ENCODE results near the gene TDRD7.

TDRD7 gene

GRCh38 chr9:97387504-97387886 is 24.4 kb upstream of the TDRD7 start:
- DNase-seq: no peak

GRCh38 chr9:97387936-97388684 is 23.8 kb upstream of the TDRD7 start:
- no peak for DNase-seq

GRCh38 chr9:97388721-97389238 is 23.1 kb upstream of the TDRD7 start:
- DNase-seq: no peak

- no peak for DNase-seq
These were observed 22.6 kb upstream of the TDRD7 start for GRCh38 chr9:97389249-97389648.

GRCh38 chr9:97390791-97391406 is 21.0 kb upstream of the TDRD7 start:
- no peak for DNase-seq

- no peak for DNase-seq
These were observed 17.0 kb upstream of the TDRD7 start for GRCh38 chr9:97394881-97395280.

GRCh38 chr9:97395745-97396144 is 16.2 kb upstream of the TDRD7 start:
- no peak for DNase-seq

GRCh38 chr9:97396256-97396655 is 15.6 kb upstream of the TDRD7 start:
- no peak for DNase-seq

GRCh38 chr9:97397220-97397619 is 14.7 kb upstream of the TDRD7 start:
- DNase-seq: no peak

GRCh38 chr9:97398999-97399758 is 12.7 kb upstream of the TDRD7 start:
- no peak for DNase-seq

- DNase-seq: no peak
These were observed 8.1 kb upstream of the TDRD7 start for GRCh38 chr9:97403746-97404316.

GRCh38 chr9:97405551-97405950 is 6.3 kb upstream of the TDRD7 start:
- DNase-seq: no peak

- DNase-seq: no peak
These were observed 5.2 kb upstream of the TDRD7 start for GRCh38 chr9:97406620-97407177.

GRCh38 chr9:97408562-97408961 is 3.3 kb upstream of the TDRD7 start:
- no peak for DNase-seq

GRCh38 chr9:97411440-97411788 is 482 bp upstream of the TDRD7 start:
- no peak for DNase-seq

- DNase-seq: no peak
These were observed 910 bp downstream of the TDRD7 start for GRCh38 chr9:97412626-97413385.

- DNase-seq: no peak
These were observed 1.6 kb downstream of the TDRD7 start for GRCh38 chr9:97413462-97413861.

- no peak for DNase-seq
These were observed 3.2 kb downstream of the TDRD7 start for GRCh38 chr9:97415146-97415545.

GRCh38 chr9:97418880-97419279 is 7.0 kb downstream of the TDRD7 start:
- no peak for DNase-seq

GRCh38 chr9:97419309-97419867 is 7.5 kb downstream of the TDRD7 start:
- no peak for DNase-seq

GRCh38 chr9:97425336-97425972 is 13.6 kb downstream of the TDRD7 start:
- no peak for DNase-seq

- no peak for DNase-seq
These were observed 14.1 kb downstream of the TDRD7 start for GRCh38 chr9:97425973-97426336.
